H1 (cell line): ENCODE measurements around the gene SLC16A11. TPM values are rescaled to one million over a fixed set of nuclear protein-coding genes. Genes with fewer than 3 reads are reported as not detected.

ENCODE experiments used
- CTCF ChIA-PET: fragments of 300-600 bp; sonication (Branson Sonifier 250); formaldehyde crosslinking; loops from one replicate; lab custom pipeline; 2021; ENCODE audit not compliant: partially characterized antibody; lab: Charles Lee
- POLR2A ChIA-PET: fragments of 300-600 bp; sonication (Branson Sonifier 250); formaldehyde crosslinking; loops from one replicate; lab custom pipeline; 2021; ENCODE audit warnings: inconsistent platforms; ENCODE audit not compliant: partially characterized antibody; lab: Charles Lee
- DNase-seq, 2 experiments: peaks; one replicate each; pipeline versions ENCODE4 v3.0.0 to v3.0.0-alpha.2; 2010 to 2022; ENCODE audit warnings: low spot score in 2 of 2, low read depth in 1 of 2, mixed read lengths in 1 of 2
- FAIRE-seq: peaks from 2 replicates; lab custom pipeline; 2011; peaks lifted over from hg19 to GRCh38; lab: Jason Lieb, UNC
- H2AFZ ChIP-seq: 2 replicates; pipeline ENCODE4 v1.8.1; 2012; ENCODE audit warnings: low read length, inconsistent platforms
- H2AK5ac ChIP-seq: 2 replicates; pipeline ENCODE4 v1.6.1; 2013; ENCODE audit warnings: low read depth, low read length
- H2BK120ac ChIP-seq: replicated peaks from 2 replicates; pipeline ENCODE3; 2013; ENCODE audit warnings: low read depth, low read length, inconsistent platforms
- H2BK12ac ChIP-seq: 2 replicates; pipeline ENCODE4 v1.6.1; 2013; ENCODE audit warnings: low read depth, low read length
- H2BK15ac ChIP-seq: 2 replicates; pipeline ENCODE4 v1.6.1; 2013; ENCODE audit warnings: low read length
- H2BK20ac ChIP-seq: 2 replicates; pipeline ENCODE4 v1.6.1; 2013; ENCODE audit warnings: low read length
- H2BK5ac ChIP-seq: 2 replicates; pipeline ENCODE4 v1.6.1; 2013; ENCODE audit warnings: low read depth, low read length
- H3K14ac ChIP-seq: 2 replicates; pipeline ENCODE4 v1.6.1; 2013; ENCODE audit warnings: inconsistent platforms; ENCODE audit not compliant: insufficient read length
- H3K18ac ChIP-seq: 2 replicates; pipeline ENCODE4 v1.6.1; 2013; ENCODE audit warnings: low read length; ENCODE audit errors: extremely low read depth
- H3K23ac ChIP-seq: 2 replicates; pipeline ENCODE4 v1.6.1; 2013; ENCODE audit warnings: inconsistent platforms; ENCODE audit not compliant: insufficient read length
- H3K23me2 ChIP-seq: 2 replicates; pipeline ENCODE4 v1.6.1; 2013; ENCODE audit warnings: low read depth, low read length
- H3K27ac ChIP-seq: 2 replicates; pipeline ENCODE4 v1.6.1; 2011; ENCODE audit warnings: low read depth, low read length, inconsistent platforms
- H3K27me3 ChIP-seq, 4 experiments: replicated peaks in 1 of 4; 1 replicate in 1 of 4; 2 replicates in 3 of 4; pipeline versions ENCODE4 v1.6.1 to v1.8.1; 2011 to 2013; ENCODE audit warnings: low read length in 3 of 4, mild to moderate bottlenecking in 3 of 4, inconsistent platforms in 2 of 4, mixed read lengths in 2 of 4, moderate library complexity in 1 of 4; ENCODE audit not compliant: control insufficient read depth in 3 of 4, insufficient read depth in 3 of 4; ENCODE audit errors: extremely low read depth in 1 of 4
- H3K36me3 ChIP-seq, 4 experiments: 2 replicates each; pipeline versions ENCODE4 v1.6.1 to v1.8.1; 2011 to 2013; ENCODE audit warnings: mild to moderate bottlenecking in 4 of 4, low read length in 3 of 4, moderate library complexity in 2 of 4, control low read depth in 1 of 4, inconsistent platforms in 1 of 4; ENCODE audit not compliant: insufficient read depth in 4 of 4, control insufficient read depth in 2 of 4
- H3K4ac ChIP-seq: replicated peaks from 2 replicates; pipeline ENCODE3; 2013; ENCODE audit warnings: low read length, low read depth, mixed read lengths, inconsistent platforms; ENCODE audit not compliant: insufficient read length
- H3K4me1 ChIP-seq, 4 experiments: replicated peaks in 1 of 4; 1 replicate in 1 of 4; 2 replicates in 3 of 4; pipeline versions ENCODE4 v1.6.1 to v1.8.1; 2011 to 2013; ENCODE audit warnings: low read length in 3 of 4, inconsistent platforms in 2 of 4, mixed read lengths in 1 of 4; ENCODE audit not compliant: insufficient read depth in 4 of 4, control insufficient read depth in 3 of 4
- H3K4me2 ChIP-seq, 2 experiments: 2 replicates each; pipeline versions ENCODE4 v1.6.1 to v1.8.1; 2011 to 2013; ENCODE audit warnings: low read depth in 2 of 2, low read length in 2 of 2, control low read depth in 1 of 2, inconsistent platforms in 1 of 2, mild to moderate bottlenecking in 1 of 2; ENCODE audit not compliant: insufficient read depth in 1 of 2
- H3K4me3 ChIP-seq, 4 experiments: fragments of 200-600, 300-600 bp in 1 of 4; sonication (generic), shearing (Covaris generic), sonication (Bioruptor Twin) in 1 of 4; 2 replicates each; pipeline versions ENCODE4 v1.5.1 to v1.8.1; 2011 to 2016; ENCODE audit warnings: low read length in 4 of 4, low read depth in 3 of 4, control low read depth in 2 of 4, inconsistent platforms in 2 of 4, mild to moderate bottlenecking in 2 of 4, mixed read lengths in 1 of 4, moderate library complexity in 1 of 4; ENCODE audit not compliant: insufficient read depth in 2 of 4; ENCODE audit errors: extremely low read depth in 1 of 4
- H3K56ac ChIP-seq: replicated peaks from 2 replicates; pipeline ENCODE3; 2013; ENCODE audit warnings: low read depth, mild to moderate bottlenecking, mixed read lengths, low read length, inconsistent platforms; ENCODE audit not compliant: insufficient read length
- H3K79me1 ChIP-seq: 2 replicates; pipeline ENCODE4 v1.6.1; 2013; ENCODE audit warnings: low read depth, low read length, control low read depth
- H3K79me2 ChIP-seq, 2 experiments: 2 replicates each; pipeline versions ENCODE4 v1.6.1 to v1.8.1; 2012 to 2013; ENCODE audit warnings: low read length in 2 of 2, mild to moderate bottlenecking in 2 of 2, inconsistent platforms in 1 of 2; ENCODE audit not compliant: insufficient read depth in 2 of 2, control insufficient read depth in 1 of 2
- H3K9ac ChIP-seq, 4 experiments: replicated peaks in 1 of 4; 1 replicate in 1 of 4; 2 replicates in 3 of 4; pipeline versions ENCODE4 v1.6.1 to v1.8.1; 2011 to 2013; ENCODE audit warnings: low read depth in 3 of 4, low read length in 3 of 4, control low read depth in 2 of 4, mild to moderate bottlenecking in 2 of 4, moderate library complexity in 2 of 4, inconsistent platforms in 1 of 4; ENCODE audit errors: extremely low read depth in 1 of 4
- H3K9me3 ChIP-seq, 2 experiments: 2 replicates each; pipeline versions ENCODE4 v1.6.1 to v1.8.1; 2012 to 2013; ENCODE audit warnings: mild to moderate bottlenecking in 2 of 2, moderate library complexity in 2 of 2, control low read depth in 1 of 2, inconsistent platforms in 1 of 2, low read depth in 1 of 2, low read length in 1 of 2, mixed read lengths in 1 of 2; ENCODE audit not compliant: insufficient read depth in 2 of 2
- H4K20me1 ChIP-seq, 2 experiments: replicated peaks in 1 of 2; 2 replicates each; pipeline versions ENCODE3 to v1.8.1; 2011 to 2013; ENCODE audit warnings: inconsistent platforms in 2 of 2, low read length in 2 of 2, mild to moderate bottlenecking in 1 of 2; ENCODE audit not compliant: insufficient read depth in 2 of 2, control insufficient read depth in 1 of 2
- H4K5ac ChIP-seq: 2 replicates; pipeline ENCODE4 v1.6.1; 2013; ENCODE audit warnings: low read length, low read depth, mixed read lengths, inconsistent platforms; ENCODE audit not compliant: insufficient read length
- H4K8ac ChIP-seq: 2 replicates; pipeline ENCODE4 v1.8.0; 2013; ENCODE audit warnings: mild to moderate bottlenecking, moderate library complexity, low read length, inconsistent platforms; ENCODE audit not compliant: insufficient read depth; ENCODE audit errors: extremely low read depth
- H4K91ac ChIP-seq: replicated peaks from 2 replicates; pipeline ENCODE3; 2013; ENCODE audit warnings: low read length, mixed read lengths, inconsistent platforms; ENCODE audit not compliant: insufficient read length
- CREB1 ChIP-seq: IDR thresholded peaks from 2 replicates; pipeline ENCODE4 v1.6.1; 2012; ENCODE audit warnings: inconsistent platforms
- GABPA ChIP-seq: IDR thresholded peaks from 2 replicates; pipeline ENCODE4 v1.6.1; 2011; ENCODE audit warnings: mild to moderate bottlenecking, low read length, moderate library complexity, borderline replicate concordance; ENCODE audit not compliant: insufficient read depth
- SP2 ChIP-seq: IDR thresholded peaks from 2 replicates; pipeline ENCODE4 v1.6.1; 2012; ENCODE audit warnings: mild to moderate bottlenecking, low read length, inconsistent platforms
- SRF ChIP-seq: IDR thresholded peaks from 2 replicates; pipeline ENCODE4 v1.6.1; 2011; ENCODE audit warnings: mild to moderate bottlenecking, low read depth, low read length, moderate library complexity
- SUZ12 ChIP-seq: fragments of 200-600 bp; sonication (generic); IDR thresholded peaks from 2 replicates; pipeline ENCODE4 v1.6.1; 2012; ENCODE audit warnings: mild to moderate bottlenecking, inconsistent platforms, low read length, moderate library complexity, mixed read lengths
- WGBS, 2 experiments: shearing (Covaris generic) in 1 of 2; methylation state at CpG; one replicate each; pipeline versions ENCODE4 v1.1.6 to v1.1.7; 2013 to 2015; ENCODE audit warnings: low lambda C conversion rate in 2 of 2, mixed read lengths in 2 of 2, inconsistent platforms in 1 of 2, low coverage in 1 of 2, missing lambda C conversion rate in 1 of 2; ENCODE audit not compliant: insufficient replicate concordance in 2 of 2, insufficient coverage in 1 of 2, insufficient read length in 1 of 2; ENCODE audit errors: extremely low coverage in 1 of 2, missing lambda C conversion rate in 1 of 2; 5-methylcytosine and 5-hydroxymethylcytosine counted together
- polyA plus RNA-seq, 7 experiments: library from polyadenylated mRNA; depleted of rRNA in 3 of 7; stranded (reverse) in 5 of 7; unstranded in 2 of 7; fragments of >200 nt in 5 of 7; fragments of 200-250 nt in 2 of 7; gene quantifications; 1 replicate in 5 of 7; 2 replicates in 1 of 7; 4 replicates in 1 of 7; pipeline versions ENCODE4 v1.2.1 to v1.2.3, GENCODE V29; 2011 to 2013; ENCODE audit warnings: missing spikeins in 2 of 7, mixed read lengths in 2 of 7
- total RNA-seq: library from RNA; stranded (reverse); fragmentation: NEBNext Ultra II Directional; extraction: Animal tissue kit (Norgen Biotek cat#: 25700); gene quantifications from 2 replicates; pipeline ENCODE4 v1.2.1, GENCODE V29; 2021

Gene SLC16A11
- total and polyA plus RNA-seq, 2 of the 8 experiments (the other 6 are each of a cell fraction or from before 2014, with no cell fraction given) = 0.35 to 0.39 TPM

DNA sequence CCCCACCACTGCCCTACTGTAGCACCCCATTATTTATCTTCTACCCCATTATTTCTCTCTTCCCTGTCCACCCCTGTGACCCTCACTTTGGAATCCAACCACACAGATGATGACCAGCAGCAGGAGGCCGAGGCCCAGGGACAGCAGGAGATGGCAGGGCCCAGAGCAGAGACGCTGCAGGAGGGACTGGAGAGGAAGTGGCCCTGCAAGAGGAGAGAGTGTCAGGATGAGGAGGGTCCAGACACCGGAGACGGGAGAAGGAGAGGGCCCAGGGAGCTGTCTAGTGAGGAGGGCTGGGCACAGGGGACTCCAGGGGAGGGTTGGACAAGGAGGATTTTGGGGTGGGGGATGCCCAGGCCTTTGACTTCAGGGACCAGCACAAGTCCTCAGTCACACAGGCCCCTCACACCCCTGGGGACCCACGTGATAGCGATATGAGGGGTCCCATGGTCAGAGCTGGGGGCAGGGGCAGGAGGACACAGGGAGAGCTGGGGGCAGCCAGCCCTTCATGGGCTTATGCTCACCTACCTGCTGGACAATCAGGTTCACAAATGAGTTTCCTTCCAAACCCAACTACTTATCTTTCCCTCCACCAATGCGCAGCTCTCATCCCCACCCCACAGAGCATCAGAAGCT is 34.1 kb upstream of the SLC16A11 start:
- Histone ChIP-seq H3K4me2 (no peak overlapping the region), H4K5ac (no peak overlapping the region), H3K23ac (no peak overlapping the region), H2BK5ac (no peak overlapping the region), H3K27ac (no peak overlapping the region), H4K8ac (no peak overlapping the region), H3K79me1 (no peaks in the 10 kb centered on the region), H3K56ac (no peak overlapping the region), H3K14ac (no peak overlapping the region), H3K18ac (no peak overlapping the region), H3K4ac (no peak overlapping the region), H3K79me2 (no peaks in the 10 kb centered on the region), H2BK12ac (no peak overlapping the region), H2BK120ac (no peak overlapping the region), H3K9me3 (no peaks in the 10 kb centered on the region), H3K4me3 (no peak overlapping the region), H2AFZ (no peak overlapping the region), H3K23me2 (no peaks in the 10 kb centered on the region), H3K9ac (no peak overlapping the region), H3K4me1 (no peaks in the 10 kb centered on the region), H2AK5ac (no peak overlapping the region), H2BK15ac (no peak overlapping the region), H4K91ac (no peak overlapping the region), H2BK20ac (no peak overlapping the region), H3K36me3 (no peaks in the 10 kb centered on the region), H3K27me3 (no peaks in the 10 kb centered on the region)
- WGBS, 2 experiments = 90% methylated on average over 7 of the region's 7 CpGs; no CpG with 5 or more reads in 1 of the 2 experiments
- DNase-seq = no peak
- CTCF ChIA-PET = interaction anchor here (1.1 to 1.3 kb wide), 3 partner anchors 21 to 59 kb away, joined by 3 to 4 read pairs (median 4); no protein-coding TSS in a partner anchor
- no peak for FAIRE-seq
- POLR2A ChIA-PET = no interaction called here
- TF ChIP-seq SP2 (no peak), CREB1 (no peak), SUZ12 (no peak), GABPA (no peak), SRF (no peak)
- TF ChIP-seq, all 59 proteins: peak for 0
- H4K20me1 ChIP-seq = no peaks in the 10 kb centered on the region
